IPS DF 19.7 (cell line): ENCODE results near the gene HDAC4.

Source experiments
- DNase-seq: peaks from one replicate; pipeline ENCODE4 v3.0.0-alpha.2; 2013; ENCODE audit warnings: low read depth, low spot score

The HDAC4 gene

GRCh38 chr2:239169311-239170048, 231.3 kb downstream of the HDAC4 start:
- DNase-seq, result no peak

GRCh38 chr2:239168575-239168974, 232.2 kb downstream of the HDAC4 start:
- DNase-seq, result no peak

GRCh38 chr2:239167766-239168444, 232.9 kb downstream of the HDAC4 start:
- DNase-seq, result no peak

GRCh38 chr2:239167011-239167673, 233.7 kb downstream of the HDAC4 start:
- no peak for DNase-seq

GRCh38 chr2:239166201-239166834, 234.5 kb downstream of the HDAC4 start:
- DNase-seq, result no peak

GRCh38 chr2:239165206-239165831, 235.5 kb downstream of the HDAC4 start:
- DNase-seq, result no peak

GRCh38 chr2:239164335-239164871, 236.4 kb downstream of the HDAC4 start:
- no peak for DNase-seq

- no peak for DNase-seq
Measured at GRCh38 chr2:239163688-239164334, 237.0 kb downstream of the HDAC4 start.

- no peak for DNase-seq
Measured at GRCh38 chr2:239162976-239163687, 237.7 kb downstream of the HDAC4 start.

GRCh38 chr2:239162141-239162821, 238.5 kb downstream of the HDAC4 start:
- DNase-seq, result no peak

- DNase-seq, result no peak
Measured at GRCh38 chr2:239161711-239162140, 239.1 kb downstream of the HDAC4 start.

GRCh38 chr2:239160226-239161143, 240.3 kb downstream of the HDAC4 start:
- no peak for DNase-seq

GRCh38 chr2:239159476-239159911, 241.3 kb downstream of the HDAC4 start:
- DNase-seq, result no peak

GRCh38 chr2:239158641-239159475, 242.0 kb downstream of the HDAC4 start:
- DNase-seq, result no peak

- DNase-seq, result no peak
Measured at GRCh38 chr2:239157771-239158170, 243.0 kb downstream of the HDAC4 start.

- no peak for DNase-seq
Measured at GRCh38 chr2:239157269-239157668, 243.6 kb downstream of the HDAC4 start.

GRCh38 chr2:239156516-239157265, 244.1 kb downstream of the HDAC4 start:
- DNase-seq, result no peak
